K562 (cell line): Measurements from ENCODE around the gene GOLGA2. TPM values are rescaled to one million over a fixed set of nuclear protein-coding genes. Genes with fewer than 3 reads are reported as not detected.

Source experiments
- ATAC-seq: fragments of 200-7000 bp; cut with Tn5 transposase; 3 replicates; pipeline ENCODE4 v1.9.1; 2020; ENCODE audit warnings: moderate library complexity
- BruUV-seq: library from RNA; stranded (reverse); fragments of 400-500 nt; replicated peaks from 2 replicates; lab custom pipeline; 2021; lab: Mats Ljungman, UMichigan
- CTCF ChIA-PET: fragments of 300-600 bp; formaldehyde crosslinking; extraction: SDS; loops from one replicate; lab custom pipeline; 2021; ENCODE audit warnings: low intra/inter-chr PET ratio; lab: Yijun Ruan, JAX
- POLR2A ChIA-PET: fragments of 300-600, 350-650 bp; sonication (Branson Sonifier 250); formaldehyde crosslinking; extraction: SDS; loops from one replicate; lab custom pipeline; 2021; ENCODE audit warnings: antibody characterized with exemption, inconsistent platforms; lab: Yijun Ruan, JAX
- DNase-seq, 4 experiments: peaks; one replicate each; pipeline versions ENCODE4 v3.0.0 to v3.0.0-alpha.2; 2011 to 2018; ENCODE audit warnings: low spot score in 3 of 4, mixed read lengths in 3 of 4; ENCODE audit errors: extremely low read depth in 1 of 4
- FAIRE-seq: peaks from 2 replicates; lab custom pipeline; 2011; peaks lifted over from hg19 to GRCh38; lab: Jason Lieb, UNC
- H2AFZ ChIP-seq: 2 replicates; pipeline ENCODE4 v1.6.0; 2011; ENCODE audit warnings: low read depth, low read length, control low read depth, inconsistent platforms
- H3K27ac ChIP-seq: fragments of 200-600 bp; 3 replicates; pipeline ENCODE4 v1.8.0; 2011; ENCODE audit warnings: low read depth, mild to moderate bottlenecking, control low read depth, inconsistent platforms, low read length, moderate library complexity, mixed read lengths; ENCODE audit errors: extremely low read depth
- H3K27me3 ChIP-seq, 2 experiments: fragments of 300-600 bp in 1 of 2; 2 replicates in 1 of 2; 3 replicates in 1 of 2; pipeline versions ENCODE4 v1.6.0 to v1.8.0; 2011; ENCODE audit warnings: inconsistent platforms in 2 of 2, low read length in 2 of 2, mild to moderate bottlenecking in 1 of 2, mixed read lengths in 1 of 2, moderate library complexity in 1 of 2; ENCODE audit not compliant: control insufficient read depth in 2 of 2, insufficient read depth in 2 of 2
- H3K36me3 ChIP-seq: fragments of 300-600 bp; 3 replicates; pipeline ENCODE4 v1.8.0; 2011; ENCODE audit warnings: mild to moderate bottlenecking, low read length, inconsistent platforms; ENCODE audit not compliant: control insufficient read depth, insufficient read depth
- H3K4me1 ChIP-seq, 2 experiments: fragments of 200-600 bp in 1 of 2; replicated peaks in 1 of 2; 2 replicates in 1 of 2; 3 replicates in 1 of 2; pipeline versions ENCODE4 v1.5.1 to v1.8.0; 2011; ENCODE audit warnings: inconsistent platforms in 2 of 2, low read length in 2 of 2, mild to moderate bottlenecking in 1 of 2, mixed read lengths in 1 of 2, moderate library complexity in 1 of 2; ENCODE audit not compliant: control insufficient read depth in 2 of 2, insufficient read depth in 2 of 2
- H3K4me2 ChIP-seq: 2 replicates; pipeline ENCODE4 v1.6.1; 2011; ENCODE audit warnings: low read length, control low read depth, inconsistent platforms, mixed read lengths; ENCODE audit not compliant: insufficient read depth
- H3K4me3 ChIP-seq: fragments of 200-600 bp; sonication (generic), shearing (Covaris generic); 2 replicates; pipeline ENCODE4 v1.5.1; 2016; ENCODE audit warnings: control low read depth, inconsistent platforms
- H3K79me2 ChIP-seq: fragments of 200-600 bp; 3 replicates; pipeline ENCODE4 v1.8.0; 2011; ENCODE audit warnings: low read length, inconsistent platforms; ENCODE audit not compliant: control insufficient read depth, insufficient read depth
- H3K9ac ChIP-seq, 2 experiments: 2 replicates each; pipeline versions ENCODE4 v1.6.0 to v1.6.1; 2011; ENCODE audit warnings: low read depth in 2 of 2, low read length in 2 of 2, control low read depth in 1 of 2, inconsistent platforms in 1 of 2, mild to moderate bottlenecking in 1 of 2, mixed read lengths in 1 of 2; ENCODE audit not compliant: insufficient read depth in 1 of 2
- H3K9me1 ChIP-seq: one replicate; pipeline ENCODE4 v1.6.0; 2011; ENCODE audit warnings: inconsistent platforms, mild to moderate bottlenecking, low read length, moderate library complexity; ENCODE audit not compliant: control insufficient read depth, insufficient read depth
- H3K9me3 ChIP-seq: replicated peaks from 2 replicates; pipeline ENCODE4 v1.5.1; 2011; ENCODE audit warnings: low read depth, low read length, inconsistent platforms; ENCODE audit not compliant: control insufficient read depth, insufficient read depth
- H4K20me1 ChIP-seq: replicated peaks from 2 replicates; pipeline ENCODE4 v1.6.1; 2011; ENCODE audit warnings: low read length, inconsistent platforms, mixed read lengths; ENCODE audit not compliant: control insufficient read depth, insufficient read depth
- BMI1 ChIP-seq: fragments of 150-350 bp; IDR thresholded peaks from 2 replicates; pipeline ENCODE4 v1.6.1; 2014; ENCODE audit warnings: low read length
- ETV5 ChIP-seq: sonication (generic); formaldehyde crosslinking; IDR thresholded peaks from 2 replicates; pipeline ENCODE4 v1.4.0; 2020; ENCODE audit warnings: low read depth, mild to moderate bottlenecking, missing genetic modification reagents
- MTA2 ChIP-seq: fragments of 450-650 bp; IDR thresholded peaks from 2 replicates; pipeline ENCODE4 v1.6.1; 2016; ENCODE audit warnings: low read depth
- PTBP1 ChIP-seq: fragments of 200-400 bp; formaldehyde crosslinking; IDR thresholded peaks from 2 replicates; pipeline ENCODE4 v1.6.1; 2017; ENCODE audit warnings: low read depth, low read length
- SMAD3 ChIP-seq: fragments of 450-650 bp; formaldehyde crosslinking; conservative IDR thresholded peaks from 2 replicates; pipeline ENCODE4 v1.4.0; 2020; ENCODE audit warnings: mild to moderate bottlenecking
- SUPT5H ChIP-seq: fragments of 450-650 bp; IDR thresholded peaks from 2 replicates; pipeline ENCODE4 v1.6.1; 2016
- YBX1 ChIP-seq: fragments of 450-650 bp; IDR thresholded peaks from 2 replicates; pipeline ENCODE4 v1.7.1; 2016; ENCODE audit warnings: mild to moderate bottlenecking
- ZNF408 ChIP-seq: fragments of 250-450 bp; sonication (Bioruptor Pico); IDR thresholded peaks from 2 replicates; pipeline ENCODE4 v1.4.0; 2020; ENCODE audit warnings: low read depth, mild to moderate bottlenecking, moderate library complexity
- ZNF696 ChIP-seq: fragments of 250-450 bp; sonication (Bioruptor Pico); conservative IDR thresholded peaks from 2 replicates; pipeline ENCODE4 v1.4.0; 2020; ENCODE audit warnings: mild to moderate bottlenecking, moderate library complexity
- WGBS: fragments of 100-300 bp; shearing (Covaris generic); methylation state at CpG from one replicate; pipeline ENCODE4 v1.1.6; 2016; ENCODE audit warnings: low coverage, mixed read lengths; ENCODE audit not compliant: insufficient coverage; ENCODE audit errors: missing lambda C conversion rate; 5-methylcytosine and 5-hydroxymethylcytosine counted together
- in situ Hi-C: fragments of 300-500 bp; cut with MboI; formaldehyde crosslinking; loops from 4 replicates; pipeline ENCODE4 v1.15.0; 2018; ENCODE audit warnings: inconsistent platforms, mixed read lengths
- intact Hi-C: fragments of 100-400 bp; cut with micrococcal nuclease; formaldehyde crosslinking; loops from 2 replicates; pipeline ENCODE4 v1.14.2; 2022
- polyA plus RNA-seq, 8 experiments: library from polyadenylated mRNA; depleted of rRNA in 4 of 8; stranded (reverse) in 5 of 8; unstranded in 3 of 8; fragments of >200 nt; fragmentation: Nextera tagmentation in 2 of 8; fragmentation: Illumina TruSeq in 1 of 8; extraction: Ambion mirVana in 2 of 8; extraction: Trizol in 1 of 8; gene quantifications; 2 replicates each; pipeline versions ENCODE4 v1.2.1 to v1.2.3, GENCODE V29; 2011 to 2014; ENCODE audit warnings: inconsistent platforms in 1 of 8, missing spikeins in 1 of 8
- total RNA-seq, 7 experiments: library from RNA; depleted of rRNA in 6 of 7; stranded (reverse); fragments of >200 nt in 6 of 7; fragmentation: Illumina TruSeq in 2 of 7; extraction: Trizol in 2 of 7; gene quantifications; 2 replicates each; pipeline versions ENCODE4 v1.2.1 to v1.2.3, GENCODE V29; 2011 to 2021; ENCODE audit warnings: low replicate concordance in 1 of 7
- TF ChIP-seq, protein P1 (sequence below): fragments of 450-650 bp; IDR thresholded peaks from 2 replicates; pipeline ENCODE4 v1.6.1; 2016; ENCODE audit warnings: borderline replicate concordance
- TF ChIP-seq, protein P2 (sequence below): IDR thresholded peaks from 3 replicates; pipeline ENCODE4 v1.6.1; 2011; ENCODE audit warnings: borderline replicate concordance, mild to moderate bottlenecking, moderate library complexity; ENCODE audit not compliant: insufficient read length; ENCODE audit errors: extremely low read depth

The GOLGA2 gene
- total and polyA plus RNA-seq, 9 of the 15 experiments (the other 6 are each of a cell fraction or from before 2014, with no cell fraction given) = 15.7 to 138 (median 76.0) TPM

DNA sequence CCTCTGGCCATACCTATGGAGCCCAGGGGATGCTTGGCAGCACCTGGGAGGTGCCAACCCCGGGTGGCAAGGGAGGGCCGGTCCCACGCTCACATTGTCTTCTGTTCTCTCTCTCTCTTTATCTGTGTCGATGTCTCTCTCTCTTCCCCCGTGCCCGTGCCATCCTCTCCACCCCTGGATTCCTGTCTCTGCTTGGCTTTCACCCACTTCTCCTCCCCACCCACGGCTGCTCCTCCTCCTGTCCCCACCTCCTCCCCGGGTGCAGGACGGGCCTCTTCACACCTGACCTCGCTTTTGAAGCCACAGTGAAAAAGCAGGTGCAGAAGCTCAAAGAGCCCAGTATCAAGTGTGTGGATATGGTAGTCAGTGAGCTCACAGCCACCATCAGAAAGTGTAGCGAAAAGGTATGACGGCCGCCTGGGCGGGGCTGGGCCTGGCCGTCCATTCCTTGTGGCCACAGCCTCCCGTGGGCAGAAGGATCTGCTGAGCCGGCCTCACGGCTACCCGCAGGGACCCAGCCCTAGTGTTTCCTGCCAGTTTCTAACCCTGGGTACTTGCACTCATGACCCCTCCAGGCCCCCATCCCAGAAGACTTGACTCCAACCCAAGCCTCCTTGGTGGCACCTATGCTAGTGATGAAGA is 49.9 kb downstream of the GOLGA2 start:
- no peak overlapping the region for H3K4me2 ChIP-seq
- H3K36me3 ChIP-seq = peaks cover 6% of the 10 kb centered on the region; the same call in 1 of the 3 replicates
- no peak overlapping the region for H3K4me3 ChIP-seq
- H3K4me1 ChIP-seq = peaks cover 0 to 30% of the 10 kb centered on the region in 2 experiments; a peak in 3 of 5 replicates
- no TSS peak for BruUV-seq
- intact Hi-C loops = no loop called here
- 24% methylated on average over 19 of the region's 19 CpGs for WGBS
- ChIA-PET CTCF (no interaction called here), POLR2A (interaction anchor here (0.6 to 2.7 kb wide), 6 partner anchors 9 to 874 kb away, joined by 3 to 8 read pairs (median 6); no protein-coding TSS in a partner anchor)
- peaks cover 5% of the 10 kb centered on the region; the same call in 1 of the 2 replicates for H4K20me1 ChIP-seq
- DNase-seq = no peak
- no peaks in the 10 kb centered on the region for H3K27me3 ChIP-seq
- H3K9me3 ChIP-seq = no peaks in the 10 kb centered on the region
- no peaks in the 10 kb centered on the region for H3K9me1 ChIP-seq
- peak; percentile 41 for ATAC-seq
- H3K9ac ChIP-seq = peak overlapping the region in 1 of 2 experiments; percentile 22; a peak in 2 of 4 replicates
- H2AFZ ChIP-seq = no peak overlapping the region
- H3K79me2 ChIP-seq = no peaks in the 10 kb centered on the region
- TF ChIP-seq, protein P1, sequence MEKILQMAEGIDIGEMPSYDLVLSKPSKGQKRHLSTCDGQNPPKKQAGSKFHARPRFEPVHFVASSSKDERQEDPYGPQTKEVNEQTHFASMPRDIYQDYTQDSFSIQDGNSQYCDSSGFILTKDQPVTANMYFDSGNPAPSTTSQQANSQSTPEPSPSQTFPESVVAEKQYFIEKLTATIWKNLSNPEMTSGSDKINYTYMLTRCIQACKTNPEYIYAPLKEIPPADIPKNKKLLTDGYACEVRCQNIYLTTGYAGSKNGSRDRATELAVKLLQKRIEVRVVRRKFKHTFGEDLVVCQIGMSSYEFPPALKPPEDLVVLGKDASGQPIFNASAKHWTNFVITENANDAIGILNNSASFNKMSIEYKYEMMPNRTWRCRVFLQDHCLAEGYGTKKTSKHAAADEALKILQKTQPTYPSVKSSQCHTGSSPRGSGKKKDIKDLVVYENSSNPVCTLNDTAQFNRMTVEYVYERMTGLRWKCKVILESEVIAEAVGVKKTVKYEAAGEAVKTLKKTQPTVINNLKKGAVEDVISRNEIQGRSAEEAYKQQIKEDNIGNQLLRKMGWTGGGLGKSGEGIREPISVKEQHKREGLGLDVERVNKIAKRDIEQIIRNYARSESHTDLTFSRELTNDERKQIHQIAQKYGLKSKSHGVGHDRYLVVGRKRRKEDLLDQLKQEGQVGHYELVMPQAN = no peak
- no peak for TF ChIP-seq BMI1
- TF ChIP-seq PTBP1 = no peak
- TF ChIP-seq, protein P2, sequence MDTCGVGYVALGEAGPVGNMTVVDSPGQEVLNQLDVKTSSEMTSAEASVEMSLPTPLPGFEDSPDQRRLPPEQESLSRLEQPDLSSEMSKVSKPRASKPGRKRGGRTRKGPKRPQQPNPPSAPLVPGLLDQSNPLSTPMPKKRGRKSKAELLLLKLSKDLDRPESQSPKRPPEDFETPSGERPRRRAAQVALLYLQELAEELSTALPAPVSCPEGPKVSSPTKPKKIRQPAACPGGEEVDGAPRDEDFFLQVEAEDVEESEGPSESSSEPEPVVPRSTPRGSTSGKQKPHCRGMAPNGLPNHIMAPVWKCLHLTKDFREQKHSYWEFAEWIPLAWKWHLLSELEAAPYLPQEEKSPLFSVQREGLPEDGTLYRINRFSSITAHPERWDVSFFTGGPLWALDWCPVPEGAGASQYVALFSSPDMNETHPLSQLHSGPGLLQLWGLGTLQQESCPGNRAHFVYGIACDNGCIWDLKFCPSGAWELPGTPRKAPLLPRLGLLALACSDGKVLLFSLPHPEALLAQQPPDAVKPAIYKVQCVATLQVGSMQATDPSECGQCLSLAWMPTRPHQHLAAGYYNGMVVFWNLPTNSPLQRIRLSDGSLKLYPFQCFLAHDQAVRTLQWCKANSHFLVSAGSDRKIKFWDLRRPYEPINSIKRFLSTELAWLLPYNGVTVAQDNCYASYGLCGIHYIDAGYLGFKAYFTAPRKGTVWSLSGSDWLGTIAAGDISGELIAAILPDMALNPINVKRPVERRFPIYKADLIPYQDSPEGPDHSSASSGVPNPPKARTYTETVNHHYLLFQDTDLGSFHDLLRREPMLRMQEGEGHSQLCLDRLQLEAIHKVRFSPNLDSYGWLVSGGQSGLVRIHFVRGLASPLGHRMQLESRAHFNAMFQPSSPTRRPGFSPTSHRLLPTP = no peak
- TF ChIP-seq SUPT5H = no peak
- TF ChIP-seq ZNF696 (CRISPR knock-in tag) = no peak
- TF ChIP-seq ETV5 (CRISPR knock-in tag) = no peak
- TF ChIP-seq MTA2 = no peak
- no peak for TF ChIP-seq YBX1
- TF ChIP-seq SMAD3 (CRISPR knock-in tag) = no peak
- TF ChIP-seq ZNF408 = no peak
- no peak overlapping the region for H3K27ac ChIP-seq
- no peak for FAIRE-seq
- in situ Hi-C loops = no loop called here
